HEK293 (cell line): ENCODE data around the gene POLD3.

Experiments used
- CTCF ChIA-PET: fragments of 350-600 bp; formaldehyde crosslinking; extraction: SDS; loops from one replicate; lab custom pipeline; 2021; ENCODE audit warnings: antibody characterized with exemption; lab: Yijun Ruan, JAX
- POLR2A ChIA-PET: fragments of 300-600 bp; formaldehyde crosslinking; extraction: SDS; loops from one replicate; lab custom pipeline; 2020; ENCODE audit warnings: antibody characterized with exemption, inconsistent platforms; lab: Yijun Ruan, JAX
- H3K27ac ChIP-seq: fragments of 200-500 bp; sonication (Bioruptor generic); 2 replicates; pipeline ENCODE4 v1.5.1; 2014; ENCODE audit warnings: low read depth, low read length, control low read depth, inconsistent platforms; ENCODE audit errors: extremely low read depth
- H3K36me3 ChIP-seq, 2 experiments: fragments of 200-500 bp in 1 of 2; sonication (Bioruptor generic) in 1 of 2; 1 replicate in 1 of 2; 2 replicates in 1 of 2; pipeline ENCODE4 v1.5.1; 2014 to 2017; ENCODE audit warnings: inconsistent platforms in 2 of 2, low read length in 2 of 2; ENCODE audit not compliant: control insufficient read depth in 2 of 2, insufficient read depth in 1 of 2
- H3K4me1 ChIP-seq: fragments of 200-500 bp; sonication (Bioruptor generic); 2 replicates; pipeline ENCODE4 v1.5.1; 2014; ENCODE audit warnings: mild to moderate bottlenecking, low read length, inconsistent platforms; ENCODE audit not compliant: control insufficient read depth, insufficient read depth
- H3K4me3 ChIP-seq: 2 replicates; pipeline ENCODE4 v1.5.1; 2011; ENCODE audit warnings: low read depth, mild to moderate bottlenecking, control low read depth, low read length, moderate library complexity
- H3K9me3 ChIP-seq: fragments of 200-500 bp; sonication (Bioruptor generic); 2 replicates; pipeline ENCODE4 v1.5.1; 2014; ENCODE audit warnings: low read depth, low read length, inconsistent platforms; ENCODE audit not compliant: control insufficient read depth, insufficient read depth
- BCL11A ChIP-seq: fragments of 450-650 bp; formaldehyde crosslinking; IDR thresholded peaks from 2 replicates; pipeline ENCODE4 v1.5.1; 2016; ENCODE audit warnings: low read depth, missing biosample characterization, missing genetic modification characterization
- GLIS2 ChIP-seq: fragments of 450-650 bp; formaldehyde crosslinking; IDR thresholded peaks from 2 replicates; pipeline ENCODE4 v1.5.1; 2016; ENCODE audit warnings: missing biosample characterization, missing genetic modification characterization
- RBAK ChIP-seq: fragments of 450-650 bp; formaldehyde crosslinking; IDR thresholded peaks from 2 replicates; pipeline ENCODE4 v1.5.1; 2016; ENCODE audit warnings: missing biosample characterization, missing genetic modification characterization
- SETDB1 ChIP-seq: IDR thresholded peaks from one replicate; pipeline ENCODE4 v1.6.1; 2017; ENCODE audit warnings: mild to moderate bottlenecking, low read length, moderate library complexity, mixed read lengths; ENCODE audit not compliant: insufficient read length
- TRIM28 ChIP-seq: IDR thresholded peaks from 2 replicates; pipeline ENCODE4 v1.6.1; 2011; ENCODE audit warnings: low read length, control low read depth, borderline replicate concordance
- YY2 ChIP-seq: fragments of 450-650 bp; formaldehyde crosslinking; IDR thresholded peaks from 2 replicates; pipeline ENCODE4 v1.5.1; 2016; ENCODE audit warnings: missing biosample characterization, missing genetic modification characterization
- ZBTB21 ChIP-seq: fragments of 450-650 bp; formaldehyde crosslinking; IDR thresholded peaks from 2 replicates; pipeline ENCODE4 v1.5.1; 2017; ENCODE audit warnings: missing biosample characterization, missing genetic modification characterization
- ZNF114 ChIP-seq: fragments of 450-650 bp; formaldehyde crosslinking; IDR thresholded peaks from 2 replicates; pipeline ENCODE4 v1.5.0; 2017; ENCODE audit warnings: missing biosample characterization, missing genetic modification characterization
- ZNF214 ChIP-seq: fragments of 450-650 bp; formaldehyde crosslinking; IDR thresholded peaks from 2 replicates; pipeline ENCODE4 v1.5.1; 2017; ENCODE audit warnings: missing biosample characterization, mild to moderate bottlenecking, missing genetic modification characterization, borderline replicate concordance
- ZNF311 ChIP-seq: fragments of 450-650 bp; formaldehyde crosslinking; IDR thresholded peaks from 2 replicates; pipeline ENCODE4 v1.5.1; 2017; ENCODE audit warnings: missing biosample characterization, missing genetic modification characterization, borderline replicate concordance
- ZNF391 ChIP-seq: fragments of 450-650 bp; formaldehyde crosslinking; IDR thresholded peaks from 2 replicates; pipeline ENCODE4 v1.5.1; 2016; ENCODE audit warnings: low read depth, missing biosample characterization, missing genetic modification characterization, borderline replicate concordance
- ZNF404 ChIP-seq: fragments of 450-650 bp; formaldehyde crosslinking; IDR thresholded peaks from 2 replicates; pipeline ENCODE4 v1.5.1; 2017; ENCODE audit warnings: missing biosample characterization, missing genetic modification characterization
- ZNF561 ChIP-seq: fragments of 450-650 bp; IDR thresholded peaks from 2 replicates; pipeline ENCODE4 v1.5.1; 2018; ENCODE audit warnings: missing biosample characterization, missing genetic modification characterization, borderline replicate concordance
- ZNF585B ChIP-seq: fragments of 450-650 bp; formaldehyde crosslinking; IDR thresholded peaks from 2 replicates; pipeline ENCODE4 v1.5.1; 2016; ENCODE audit warnings: missing biosample characterization, missing genetic modification characterization
- ZNF677 ChIP-seq: fragments of 450-650 bp; IDR thresholded peaks from 2 replicates; pipeline ENCODE4 v1.5.0; 2018; ENCODE audit warnings: missing biosample characterization, mild to moderate bottlenecking, missing genetic modification characterization, moderate library complexity
- ZNF792 ChIP-seq: fragments of 450-650 bp; formaldehyde crosslinking; IDR thresholded peaks from 2 replicates; pipeline ENCODE4 v1.5.1; 2016; ENCODE audit warnings: missing biosample characterization, missing genetic modification characterization
- ZSCAN16 ChIP-seq: fragments of 450-650 bp; formaldehyde crosslinking; IDR thresholded peaks from 2 replicates; pipeline ENCODE4 v1.5.1; 2016; ENCODE audit warnings: missing biosample characterization, missing genetic modification characterization
- ZSCAN30 ChIP-seq: fragments of 450-650 bp; IDR thresholded peaks from 2 replicates; pipeline ENCODE4 v1.5.1; 2018; ENCODE audit warnings: missing biosample characterization, mild to moderate bottlenecking, missing genetic modification characterization, moderate library complexity
- TF ChIP-seq, protein P1 (sequence below): fragments of 450-650 bp; formaldehyde crosslinking; IDR thresholded peaks from 2 replicates; pipeline ENCODE4 v1.5.1; 2016; ENCODE audit warnings: missing biosample characterization, missing genetic modification characterization
- TF ChIP-seq, protein P2 (sequence below): fragments of 450-650 bp; IDR thresholded peaks from 2 replicates; pipeline ENCODE4 v1.5.1; 2018; ENCODE audit warnings: missing biosample characterization, missing genetic modification characterization
- TF ChIP-seq, protein P3 (sequence below): fragments of 450-650 bp; formaldehyde crosslinking; IDR thresholded peaks from 2 replicates; pipeline ENCODE4 v1.5.1; 2016; ENCODE audit warnings: missing biosample characterization, missing genetic modification characterization

POLD3 gene

DNA sequence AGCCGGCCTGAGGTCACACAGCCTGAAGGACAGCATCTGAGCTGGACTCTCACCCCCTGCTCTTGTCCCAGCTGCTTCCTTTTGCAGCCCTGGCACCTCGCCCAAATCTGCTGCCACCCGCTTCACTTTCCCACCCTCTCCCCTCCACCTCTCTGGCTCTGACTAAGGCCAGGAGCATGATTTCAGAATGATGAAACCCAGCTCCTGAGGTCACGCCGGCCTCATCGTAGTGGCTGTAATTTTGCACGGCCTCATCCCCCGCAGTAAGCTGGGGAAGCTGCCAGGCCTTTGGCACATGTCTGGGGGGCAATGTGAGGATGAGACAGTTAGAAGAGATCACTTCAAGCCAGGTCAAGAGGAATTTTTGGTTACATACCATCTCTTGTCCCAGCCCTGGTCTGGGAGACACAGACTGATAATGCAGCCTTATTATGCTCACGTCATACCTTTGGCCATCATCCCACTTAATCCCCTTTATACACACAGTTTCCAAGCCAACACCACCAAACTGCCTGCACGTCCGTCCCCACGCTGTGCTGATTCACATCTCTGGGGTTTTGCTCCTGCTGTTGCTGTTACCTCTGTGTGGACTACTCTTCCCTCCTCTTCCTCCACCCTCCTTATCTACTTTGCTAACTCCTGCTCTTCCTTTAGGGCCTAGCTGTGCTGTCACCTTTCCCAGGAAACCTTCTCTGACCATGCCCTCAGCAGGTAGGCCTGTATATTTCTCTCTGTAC lies 80.7 kb downstream of the POLD3 start (continued):
- TF ChIP-seq, protein P1, sequence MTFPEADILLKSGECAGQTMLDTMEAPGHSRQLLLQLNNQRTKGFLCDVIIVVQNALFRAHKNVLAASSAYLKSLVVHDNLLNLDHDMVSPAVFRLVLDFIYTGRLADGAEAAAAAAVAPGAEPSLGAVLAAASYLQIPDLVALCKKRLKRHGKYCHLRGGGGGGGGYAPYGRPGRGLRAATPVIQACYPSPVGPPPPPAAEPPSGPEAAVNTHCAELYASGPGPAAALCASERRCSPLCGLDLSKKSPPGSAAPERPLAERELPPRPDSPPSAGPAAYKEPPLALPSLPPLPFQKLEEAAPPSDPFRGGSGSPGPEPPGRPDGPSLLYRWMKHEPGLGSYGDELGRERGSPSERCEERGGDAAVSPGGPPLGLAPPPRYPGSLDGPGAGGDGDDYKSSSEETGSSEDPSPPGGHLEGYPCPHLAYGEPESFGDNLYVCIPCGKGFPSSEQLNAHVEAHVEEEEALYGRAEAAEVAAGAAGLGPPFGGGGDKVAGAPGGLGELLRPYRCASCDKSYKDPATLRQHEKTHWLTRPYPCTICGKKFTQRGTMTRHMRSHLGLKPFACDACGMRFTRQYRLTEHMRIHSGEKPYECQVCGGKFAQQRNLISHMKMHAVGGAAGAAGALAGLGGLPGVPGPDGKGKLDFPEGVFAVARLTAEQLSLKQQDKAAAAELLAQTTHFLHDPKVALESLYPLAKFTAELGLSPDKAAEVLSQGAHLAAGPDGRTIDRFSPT (tag by site-specific recombination), result peak; percentile 62

DNA sequence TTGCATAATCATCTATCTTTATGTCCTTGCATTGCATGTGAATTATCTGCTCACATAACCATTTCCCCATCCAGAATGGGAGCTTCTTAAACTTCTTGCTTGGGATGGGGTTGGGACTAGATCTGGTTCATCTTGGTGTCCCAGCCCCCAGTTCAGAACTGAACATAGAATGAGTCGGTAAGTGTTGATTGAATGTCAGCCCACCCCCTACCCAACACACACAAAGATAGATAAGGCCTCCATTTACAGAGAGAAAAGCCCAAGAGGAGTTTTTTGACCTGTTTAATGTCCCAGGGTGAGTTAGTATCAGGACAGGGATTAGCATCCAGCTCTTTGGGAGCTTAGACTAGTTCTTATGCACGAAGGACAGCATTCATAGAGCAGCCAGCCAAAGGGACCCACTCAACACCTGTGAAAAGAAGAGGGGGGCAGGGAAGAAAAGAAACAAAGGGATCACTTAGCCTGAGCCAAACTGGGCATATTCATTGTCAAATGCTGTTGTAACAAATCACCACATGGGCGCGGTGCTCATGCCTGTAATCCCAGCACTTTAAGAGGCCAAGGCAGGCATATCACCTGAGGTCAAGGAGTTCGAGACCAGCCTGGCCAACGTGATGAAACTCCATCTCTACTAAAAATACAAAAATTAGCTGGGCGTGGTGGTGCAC lies 81.4 kb downstream of the POLD3 start:
- Histone ChIP-seq H3K4me1 (no peaks in the 10 kb centered on the region), H3K4me3 (no peak overlapping the region), H3K36me3 (no peaks in the 10 kb centered on the region), H3K27ac (no peak overlapping the region), H3K9me3 (no peaks in the 10 kb centered on the region)
- ChIA-PET CTCF (interaction anchor here (2.0 kb wide), 1 partner anchor 29 kb away, joined by 10 read pairs; no protein-coding TSS in a partner anchor), POLR2A (interaction anchor here (0.7 kb wide), 1 partner anchor 181 kb away, joined by 3 read pairs; no protein-coding TSS in a partner anchor)
- TF ChIP-seq ZNF561 (tag by site-specific recombination) (no peak), ZNF391 (tag by site-specific recombination) (no peak), GLIS2 (no peak), ZSCAN16 (no peak), BCL11A (tag by site-specific recombination) (no peak), ZNF214 (tag by site-specific recombination) (no peak), RBAK (no peak), ZNF114 (tag by site-specific recombination) (no peak), YY2 (no peak), ZNF677 (no peak), SETDB1 (no peak), ZNF311 (tag by site-specific recombination) (no peak), ZSCAN30 (no peak), ZBTB21 (tag by site-specific recombination) (no peak), ZNF404 (tag by site-specific recombination) (no peak), ZNF585B (tag by site-specific recombination) (no peak), ZNF792 (tag by site-specific recombination) (no peak), TRIM28 (no peak)
- TF ChIP-seq, protein P2, sequence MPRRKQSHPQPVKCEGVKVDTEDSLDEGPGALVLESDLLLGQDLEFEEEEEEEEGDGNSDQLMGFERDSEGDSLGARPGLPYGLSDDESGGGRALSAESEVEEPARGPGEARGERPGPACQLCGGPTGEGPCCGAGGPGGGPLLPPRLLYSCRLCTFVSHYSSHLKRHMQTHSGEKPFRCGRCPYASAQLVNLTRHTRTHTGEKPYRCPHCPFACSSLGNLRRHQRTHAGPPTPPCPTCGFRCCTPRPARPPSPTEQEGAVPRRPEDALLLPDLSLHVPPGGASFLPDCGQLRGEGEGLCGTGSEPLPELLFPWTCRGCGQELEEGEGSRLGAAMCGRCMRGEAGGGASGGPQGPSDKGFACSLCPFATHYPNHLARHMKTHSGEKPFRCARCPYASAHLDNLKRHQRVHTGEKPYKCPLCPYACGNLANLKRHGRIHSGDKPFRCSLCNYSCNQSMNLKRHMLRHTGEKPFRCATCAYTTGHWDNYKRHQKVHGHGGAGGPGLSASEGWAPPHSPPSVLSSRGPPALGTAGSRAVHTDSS (tag by site-specific recombination), result no peak
- TF ChIP-seq, protein P3, sequence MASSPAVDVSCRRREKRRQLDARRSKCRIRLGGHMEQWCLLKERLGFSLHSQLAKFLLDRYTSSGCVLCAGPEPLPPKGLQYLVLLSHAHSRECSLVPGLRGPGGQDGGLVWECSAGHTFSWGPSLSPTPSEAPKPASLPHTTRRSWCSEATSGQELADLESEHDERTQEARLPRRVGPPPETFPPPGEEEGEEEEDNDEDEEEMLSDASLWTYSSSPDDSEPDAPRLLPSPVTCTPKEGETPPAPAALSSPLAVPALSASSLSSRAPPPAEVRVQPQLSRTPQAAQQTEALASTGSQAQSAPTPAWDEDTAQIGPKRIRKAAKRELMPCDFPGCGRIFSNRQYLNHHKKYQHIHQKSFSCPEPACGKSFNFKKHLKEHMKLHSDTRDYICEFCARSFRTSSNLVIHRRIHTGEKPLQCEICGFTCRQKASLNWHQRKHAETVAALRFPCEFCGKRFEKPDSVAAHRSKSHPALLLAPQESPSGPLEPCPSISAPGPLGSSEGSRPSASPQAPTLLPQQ, result no peak
